ENCODE results near the gene COG5. TPM values are rescaled to one million over a fixed set of nuclear protein-coding genes. Genes with fewer than 3 reads are reported as not detected.

COG5 gene
- total and polyA plus RNA-seq, 2 experiments from 2014 or later, result 15.8 to 53.5 TPM

DNA sequence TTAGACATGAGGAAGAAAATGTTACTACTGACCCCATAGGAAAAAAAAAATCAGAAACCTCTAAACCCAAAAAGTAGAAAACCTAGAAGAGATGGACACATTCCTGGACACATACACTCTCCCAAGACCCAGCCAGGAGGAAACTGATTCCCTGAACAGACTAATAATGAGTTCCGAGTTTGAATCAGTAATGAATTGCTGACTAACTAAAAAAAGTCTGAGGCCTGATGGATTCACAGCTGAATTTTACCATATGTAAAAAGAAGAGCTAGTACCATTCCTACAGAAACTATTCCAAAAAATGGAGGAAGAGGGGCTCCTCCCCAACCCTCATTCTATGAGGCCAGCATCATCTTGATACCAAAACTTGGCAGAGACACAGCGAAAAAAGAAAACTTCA lies 319.1 kb downstream of the COG5 start:
- no peaks in the 10 kb centered on the region for H3K9me3 ChIP-seq (ENCODE audit: low read depth)
- no peak overlapping the region for H2AFZ ChIP-seq
- 97% methylated on average over 2 of the region's 2 CpGs for WGBS (ENCODE audit: low lambda C conversion rate, missing lambda C conversion rate)
- no peaks in the 10 kb centered on the region for H3K9me2 ChIP-seq (replicated peaks; ENCODE audit: insufficient read depth)
- H3K36me3 ChIP-seq (replicated peaks; ENCODE audit: insufficient read depth, low read depth), result no peaks in the 10 kb centered on the region
- H3K4me1 ChIP-seq (ENCODE audit: insufficient read depth), result no peaks in the 10 kb centered on the region
- no peak overlapping the region for H3K4me3 ChIP-seq
- no peaks in the 10 kb centered on the region for H3K79me2 ChIP-seq
- H3K27me3 ChIP-seq, result no peaks in the 10 kb centered on the region
- H4K20me1 ChIP-seq (ENCODE audit: insufficient read depth, poor library complexity, severe bottlenecking), result no peaks in the 10 kb centered on the region
- TF ChIP-seq EZH2phosphoT487 (IDR thresholded peaks at IDR 0.05; ENCODE audit: low read depth, severe bottlenecking, unreplicated experiment), result no peak
- no peak for TF ChIP-seq EZH2 (IDR thresholded peaks at IDR 0.05; ENCODE audit: borderline replicate concordance)
- TF ChIP-seq, protein P1, sequence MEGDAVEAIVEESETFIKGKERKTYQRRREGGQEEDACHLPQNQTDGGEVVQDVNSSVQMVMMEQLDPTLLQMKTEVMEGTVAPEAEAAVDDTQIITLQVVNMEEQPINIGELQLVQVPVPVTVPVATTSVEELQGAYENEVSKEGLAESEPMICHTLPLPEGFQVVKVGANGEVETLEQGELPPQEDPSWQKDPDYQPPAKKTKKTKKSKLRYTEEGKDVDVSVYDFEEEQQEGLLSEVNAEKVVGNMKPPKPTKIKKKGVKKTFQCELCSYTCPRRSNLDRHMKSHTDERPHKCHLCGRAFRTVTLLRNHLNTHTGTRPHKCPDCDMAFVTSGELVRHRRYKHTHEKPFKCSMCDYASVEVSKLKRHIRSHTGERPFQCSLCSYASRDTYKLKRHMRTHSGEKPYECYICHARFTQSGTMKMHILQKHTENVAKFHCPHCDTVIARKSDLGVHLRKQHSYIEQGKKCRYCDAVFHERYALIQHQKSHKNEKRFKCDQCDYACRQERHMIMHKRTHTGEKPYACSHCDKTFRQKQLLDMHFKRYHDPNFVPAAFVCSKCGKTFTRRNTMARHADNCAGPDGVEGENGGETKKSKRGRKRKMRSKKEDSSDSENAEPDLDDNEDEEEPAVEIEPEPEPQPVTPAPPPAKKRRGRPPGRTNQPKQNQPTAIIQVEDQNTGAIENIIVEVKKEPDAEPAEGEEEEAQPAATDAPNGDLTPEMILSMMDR (IDR thresholded peaks at IDR 0.05; ENCODE audit: poor library complexity), result no peak
- no peak for DNase-seq (ENCODE audit: low spot score)
- H3K27ac ChIP-seq, result no peak overlapping the region
- H3K4me2 ChIP-seq, result no peak overlapping the region

DNA sequence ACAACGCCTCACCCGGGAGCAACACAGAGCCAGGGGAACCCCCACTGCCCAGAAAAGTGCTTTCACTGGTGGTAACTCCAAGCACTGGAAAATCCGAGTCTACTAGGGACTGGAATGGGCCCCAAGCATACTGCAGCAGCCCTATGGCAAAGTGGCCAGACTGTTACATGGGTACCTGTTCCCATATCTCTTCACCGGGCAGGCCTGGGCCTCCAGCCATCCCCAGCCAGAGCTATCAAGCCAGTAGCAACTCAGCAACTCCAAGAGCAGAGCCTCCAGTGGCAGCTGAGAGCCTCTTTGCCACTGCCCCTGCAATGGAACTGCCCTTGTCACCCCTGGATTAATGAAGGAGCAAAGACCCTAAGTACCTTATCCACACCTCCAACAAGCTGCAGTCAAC lies 321.5 kb downstream of the COG5 start:
- no peaks in the 10 kb centered on the region for H3K9me2 ChIP-seq (replicated peaks; ENCODE audit: insufficient read depth)
- H4K20me1 ChIP-seq (ENCODE audit: insufficient read depth, poor library complexity, severe bottlenecking), result no peaks in the 10 kb centered on the region
- no peak for DNase-seq (ENCODE audit: low spot score)
- TF ChIP-seq, protein P1 (IDR thresholded peaks at IDR 0.05; ENCODE audit: poor library complexity), result no peak
- TF ChIP-seq EZH2 (IDR thresholded peaks at IDR 0.05; ENCODE audit: borderline replicate concordance), result no peak
- TF ChIP-seq EZH2phosphoT487 (IDR thresholded peaks at IDR 0.05; ENCODE audit: low read depth, severe bottlenecking, unreplicated experiment), result no peak
- H3K27me3 ChIP-seq, result no peaks in the 10 kb centered on the region
- WGBS (ENCODE audit: low lambda C conversion rate, missing lambda C conversion rate), result 98% methylated on average over 4 of the region's 4 CpGs
- H3K9me3 ChIP-seq (ENCODE audit: low read depth), result no peaks in the 10 kb centered on the region
- no peaks in the 10 kb centered on the region for H3K79me2 ChIP-seq
- H3K27ac ChIP-seq, result no peak overlapping the region
- H3K36me3 ChIP-seq (replicated peaks; ENCODE audit: insufficient read depth, low read depth), result no peaks in the 10 kb centered on the region
- no peak overlapping the region for H3K4me2 ChIP-seq
- H3K4me3 ChIP-seq, result no peak overlapping the region
- no peak overlapping the region for H2AFZ ChIP-seq
- H3K4me1 ChIP-seq (ENCODE audit: insufficient read depth), result no peaks in the 10 kb centered on the region

DNA sequence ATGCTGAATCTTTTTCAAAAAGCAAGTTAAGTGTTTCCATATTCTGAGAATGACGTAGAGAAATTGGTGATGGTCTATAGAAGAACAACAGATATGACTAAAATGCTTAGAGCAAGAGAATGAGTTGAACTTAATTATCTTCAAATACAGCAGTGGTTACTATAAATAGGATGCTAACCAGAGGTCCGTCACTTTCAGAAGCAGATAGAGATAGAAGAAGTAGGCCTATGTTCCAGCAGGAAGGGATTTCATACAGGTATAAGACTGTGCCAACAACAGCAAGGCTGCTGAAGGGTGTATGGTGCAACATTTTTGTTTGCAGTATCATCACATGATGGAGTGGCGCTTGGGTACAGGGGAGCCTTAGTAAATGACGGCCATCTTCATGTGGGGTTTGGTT lies 326.3 kb downstream of the COG5 start:
- no peak for DNase-seq (ENCODE audit: low spot score)
- Histone ChIP-seq H4K20me1 (ENCODE audit: insufficient read depth, poor library complexity, severe bottlenecking) (no peaks in the 10 kb centered on the region), H3K79me2 (no peaks in the 10 kb centered on the region), H3K36me3 (replicated peaks; ENCODE audit: insufficient read depth, low read depth) (no peaks in the 10 kb centered on the region), H2AFZ (no peak overlapping the region), H3K4me3 (no peak overlapping the region), H3K27ac (no peak overlapping the region), H3K9me3 (ENCODE audit: low read depth) (no peaks in the 10 kb centered on the region), H3K27me3 (no peaks in the 10 kb centered on the region), H3K4me2 (no peak overlapping the region), H3K9me2 (replicated peaks; ENCODE audit: insufficient read depth) (no peaks in the 10 kb centered on the region), H3K4me1 (ENCODE audit: insufficient read depth) (no peaks in the 10 kb centered on the region)
- 96% methylated on average over 4 of the region's 4 CpGs for WGBS (ENCODE audit: low lambda C conversion rate, missing lambda C conversion rate)
- TF ChIP-seq, protein P1 (IDR thresholded peaks at IDR 0.05; ENCODE audit: poor library complexity), result no peak

DNA sequence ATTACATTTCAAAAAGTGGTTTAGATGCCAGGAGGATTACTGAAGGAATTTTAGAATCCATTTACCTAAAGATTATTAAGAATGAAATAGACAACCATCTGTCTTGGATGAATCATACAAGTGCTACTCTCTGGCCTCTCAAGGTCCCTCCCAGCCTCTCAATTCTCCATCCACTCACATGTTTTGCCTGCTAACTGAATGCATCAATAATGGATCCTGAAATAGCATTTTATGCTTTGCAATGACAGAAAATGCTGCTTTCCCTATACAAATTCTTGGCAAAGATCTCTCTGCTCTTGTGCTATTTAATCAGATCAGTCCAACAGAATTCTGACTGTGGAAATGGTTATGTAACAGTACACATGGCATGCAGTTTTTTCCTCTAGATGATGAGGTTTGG lies 326.9 kb downstream of the COG5 start:
- DNase-seq (ENCODE audit: low spot score), result no peak
- TF ChIP-seq EZH2 (IDR thresholded peaks at IDR 0.05; ENCODE audit: borderline replicate concordance), result no peak
- TF ChIP-seq EZH2phosphoT487 (IDR thresholded peaks at IDR 0.05; ENCODE audit: low read depth, severe bottlenecking, unreplicated experiment), result no peak
- TF ChIP-seq, protein P1 (IDR thresholded peaks at IDR 0.05; ENCODE audit: poor library complexity), result no peak
- Histone ChIP-seq H3K4me2 (no peak overlapping the region), H3K4me3 (no peak overlapping the region), H3K27ac (no peak overlapping the region), H4K20me1 (ENCODE audit: insufficient read depth, poor library complexity, severe bottlenecking) (no peaks in the 10 kb centered on the region), H3K36me3 (replicated peaks; ENCODE audit: insufficient read depth, low read depth) (no peaks in the 10 kb centered on the region), H3K9me2 (replicated peaks; ENCODE audit: insufficient read depth) (no peaks in the 10 kb centered on the region), H3K27me3 (no peaks in the 10 kb centered on the region), H3K79me2 (no peaks in the 10 kb centered on the region), H2AFZ (no peak overlapping the region), H3K4me1 (ENCODE audit: insufficient read depth) (no peaks in the 10 kb centered on the region), H3K9me3 (ENCODE audit: low read depth) (no peaks in the 10 kb centered on the region)
